ENCODE measurements around the gene C1QL1.

GRCh38 chr17:44918006-44918405 is 50.1 kb downstream of the C1QL1 start:
- TF ChIP-seq POLR2A (IDR thresholded peaks at IDR 0.05; ENCODE audit: low read depth) (no peak), CTCF (IDR thresholded peaks at IDR 0.05) (no peak)
